ENCODE measurements around the gene TAF4. TPM values are rescaled to one million over a fixed set of nuclear protein-coding genes. Genes with fewer than 3 reads are reported as not detected.

The TAF4 gene
- total RNA-seq, 4 donors from 2014 or later = 7.1 to 15.9 (median 11.9) TPM

DNA sequence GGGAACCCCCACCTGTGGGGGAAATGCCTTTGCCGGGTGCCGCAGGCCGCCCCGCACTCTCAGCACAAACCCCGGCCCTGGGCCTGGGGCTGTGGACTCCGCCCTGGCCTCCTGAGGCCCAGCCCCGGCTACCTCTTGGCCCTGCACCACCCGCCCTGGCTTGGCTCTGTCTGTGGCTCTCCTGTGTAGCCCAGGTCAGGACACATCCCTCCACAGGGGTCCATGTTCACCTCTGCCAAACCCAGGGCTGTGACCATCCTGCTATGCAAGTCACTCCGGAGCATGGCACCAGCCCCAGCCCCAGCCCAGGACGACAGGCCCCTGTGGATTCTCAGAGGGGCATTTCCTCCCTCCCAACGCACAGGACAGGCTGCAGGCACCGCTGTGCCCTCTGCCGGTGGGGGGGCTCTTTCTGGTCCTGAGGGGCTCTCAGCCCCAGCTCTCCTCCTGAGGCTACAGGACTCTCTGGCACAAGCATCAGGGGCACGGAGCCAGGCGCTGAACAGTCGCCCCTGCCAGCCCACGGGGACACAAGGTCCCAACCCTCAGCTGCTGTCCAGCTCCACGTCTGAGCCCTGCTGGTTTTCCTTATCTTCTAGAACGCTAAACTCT is 45.7 kb downstream of the TAF4 start:
- ATAC-seq (ENCODE audit: low FRiP score) = no peak
- no peak for TF ChIP-seq CTCF (IDR thresholded peaks at IDR 0.05)
- DNase-seq (ENCODE audit: low spot score) = no peak

DNA sequence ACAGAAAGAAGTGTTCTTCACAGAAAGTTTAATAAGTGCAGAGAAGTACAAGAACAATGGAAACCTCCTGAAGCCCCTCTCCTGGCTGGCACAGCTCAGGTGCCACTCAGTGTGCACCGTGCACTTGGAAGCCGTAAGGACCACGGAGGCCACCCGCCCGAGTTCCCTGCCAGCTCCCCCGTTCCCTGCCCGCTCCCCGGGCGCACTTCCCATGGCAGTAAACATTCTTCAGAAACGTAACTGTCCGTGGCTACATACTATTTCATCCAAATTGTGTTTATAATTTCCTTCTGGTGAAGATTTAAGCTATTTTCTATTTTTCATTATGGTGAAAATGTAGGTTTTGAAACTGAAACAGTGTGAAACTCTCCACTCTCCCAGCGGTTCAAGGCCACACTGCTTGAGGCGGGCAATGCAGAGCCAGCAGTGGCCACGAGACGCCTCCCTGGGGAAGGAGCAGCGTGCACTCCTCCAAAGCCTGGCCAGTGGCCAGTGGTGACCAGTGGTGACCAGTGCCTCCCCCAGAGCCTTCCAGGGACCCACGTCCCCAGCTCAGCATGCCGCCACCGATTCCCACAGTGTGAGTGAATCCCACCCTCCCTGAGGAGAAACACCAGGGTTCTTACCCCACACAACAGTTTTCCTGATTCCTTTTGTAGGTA is 46.4 kb downstream of the TAF4 start:
- TF ChIP-seq CTCF (IDR thresholded peaks at IDR 0.05) = no peak
- no peak for ATAC-seq (ENCODE audit: low FRiP score)
- DNase-seq (ENCODE audit: low spot score) = no peak

GRCh38 chr20:62018437-62019143 is 47.1 kb downstream of the TAF4 start:
- ATAC-seq (ENCODE audit: low FRiP score) (no peak), DNase-seq (ENCODE audit: low spot score) (no peak)
- no peak for TF ChIP-seq CTCF (IDR thresholded peaks at IDR 0.05)

DNA sequence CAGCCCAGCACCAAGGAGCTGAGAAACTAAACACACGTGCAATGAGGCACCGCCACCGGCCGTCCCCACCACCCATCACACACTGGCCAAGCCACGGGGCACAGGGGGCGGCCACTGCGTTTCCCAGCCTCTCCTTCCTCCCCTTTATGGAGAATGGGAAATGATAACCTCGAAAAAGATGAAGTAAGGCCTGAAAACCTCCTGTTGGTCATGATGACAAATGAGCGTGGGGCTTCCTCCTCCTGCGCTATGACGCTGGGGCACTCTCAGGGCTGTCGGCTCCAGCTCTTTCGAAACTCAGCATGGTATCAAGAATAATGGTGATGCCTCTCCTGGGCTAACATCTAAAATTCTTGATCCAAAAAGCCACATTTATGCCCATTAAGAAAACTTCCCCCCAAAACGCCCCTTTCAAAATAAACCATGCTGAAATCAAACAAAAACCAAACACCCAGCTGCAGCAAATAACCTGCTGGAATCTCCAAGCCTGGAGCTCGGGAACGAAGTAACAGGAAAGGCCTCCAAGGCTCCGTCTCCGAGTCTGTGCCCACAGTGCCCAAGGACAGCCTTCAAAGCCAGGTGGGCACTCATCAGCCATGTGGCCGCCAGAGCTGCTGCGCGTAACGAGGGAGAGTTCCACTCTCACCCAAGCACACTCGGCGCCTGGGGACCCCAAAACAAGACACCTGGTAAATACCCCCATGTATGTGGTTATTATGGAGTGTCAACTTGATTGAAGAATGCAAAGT is 50.0 kb downstream of the TAF4 start:
- DNase-seq (ENCODE audit: low spot score) = no peak
- TF ChIP-seq CTCF (IDR thresholded peaks at IDR 0.05) = no peak
- ATAC-seq (ENCODE audit: low FRiP score) = no peak

- ATAC-seq (ENCODE audit: low FRiP score) = no peak
- no peak for TF ChIP-seq CTCF (IDR thresholded peaks at IDR 0.05)
Observed at GRCh38 chr20:62014889-62015537, 50.7 kb downstream of the TAF4 start.

GRCh38 chr20:62014488-62014775 is 51.2 kb downstream of the TAF4 start:
- ATAC-seq (ENCODE audit: low FRiP score) (no peak), DNase-seq (ENCODE audit: low spot score) (no peak)
- TF ChIP-seq CTCF (IDR thresholded peaks at IDR 0.05) = no peak

More at GRCh38 chr20:62014889-62015537, 50.7 kb downstream of the TAF4 start:
- no peak for DNase-seq (ENCODE audit: low spot score)

Measured in omental fat pad (tissue), 4 donors.